K562 (cell line): Measurements from ENCODE around the gene RNF11. TPM values are rescaled to one million over a fixed set of nuclear protein-coding genes. Genes with fewer than 3 reads are reported as not detected.

Source experiments
- ARID1B ChIP-seq: fragments of 450-650 bp; IDR thresholded peaks from 2 replicates; pipeline ENCODE4 v1.6.1; 2016; ENCODE audit warnings: antibody characterized with exemption, mild to moderate bottlenecking, inconsistent platforms
- CBX3 ChIP-seq, 2 experiments: IDR thresholded peaks; 1 replicate in 1 of 2; 2 replicates in 1 of 2; pipeline ENCODE4 v1.6.1; 2012; ENCODE audit warnings: inconsistent platforms in 2 of 2, low read length in 2 of 2, borderline replicate concordance in 1 of 2, control low read depth in 1 of 2
- CREB5 ChIP-seq: fragments of 250-450 bp; sonication (Bioruptor Pico); IDR thresholded peaks from 2 replicates; pipeline ENCODE4 v1.5.0; 2020; ENCODE audit warnings: mild to moderate bottlenecking
- DACH1 ChIP-seq: fragments of 450-650 bp; IDR thresholded peaks from 2 replicates; pipeline ENCODE4 v1.6.1; 2018; ENCODE audit not compliant: partially characterized antibody
- ELF2 ChIP-seq: fragments of 250-450 bp; sonication (Bioruptor Pico); IDR thresholded peaks from 2 replicates; pipeline ENCODE4 v1.5.0; 2021; ENCODE audit warnings: mild to moderate bottlenecking
- ETV6 ChIP-seq, 3 experiments: fragments of 150-350 bp in 1 of 3; sonication (generic) in 1 of 3; formaldehyde crosslinking in 1 of 3; IDR thresholded peaks; 2 replicates each; pipeline versions ENCODE4 v1.6.1 to v1.8.0; 2014 to 2022; ENCODE audit warnings: borderline replicate concordance in 2 of 3, low read depth in 2 of 3, antibody characterized with exemption in 1 of 3, low read length in 1 of 3, mild to moderate bottlenecking in 1 of 3, missing genetic modification reagents in 1 of 3
- HDAC2 ChIP-seq: fragments of 450-650 bp; IDR thresholded peaks from 2 replicates; pipeline ENCODE4 v1.6.1; 2016; ENCODE audit warnings: mild to moderate bottlenecking
- KLF6 ChIP-seq: fragments of 250-450 bp; sonication (Bioruptor Pico); IDR thresholded peaks from 2 replicates; pipeline ENCODE4 v1.4.0; 2020; ENCODE audit warnings: mild to moderate bottlenecking, moderate library complexity, borderline replicate concordance
- MAFF ChIP-seq: IDR thresholded peaks from 2 replicates; pipeline ENCODE4 v1.6.1; 2012; ENCODE audit warnings: low read length, improper control_type of control experiment
- MAFK ChIP-seq: IDR thresholded peaks from 2 replicates; pipeline ENCODE4 v1.6.1; 2011; ENCODE audit warnings: low read length, improper control_type of control experiment
- PPARD ChIP-seq: fragments of 250-450 bp; sonication (Bioruptor Pico); IDR thresholded peaks from 2 replicates; pipeline ENCODE4 v1.8.0; 2022; ENCODE audit warnings: inconsistent platforms, mild to moderate bottlenecking, moderate library complexity
- SMARCE1 ChIP-seq: fragments of 450-650 bp; IDR thresholded peaks from 2 replicates; pipeline ENCODE4 v1.7.1; 2016; ENCODE audit warnings: mild to moderate bottlenecking
- UBTF ChIP-seq, 2 experiments: IDR thresholded peaks; 2 replicates each; pipeline ENCODE4 v1.6.1; 2012; ENCODE audit warnings: improper control_type of control experiment in 2 of 2, low read depth in 2 of 2, low read length in 2 of 2, borderline replicate concordance in 1 of 2
- WHSC1 ChIP-seq: IDR thresholded peaks from one replicate; pipeline ENCODE4 v1.6.1; 2012; ENCODE audit warnings: low read length, control low read depth, inconsistent platforms
- ZBTB1 ChIP-seq: sonication (generic); formaldehyde crosslinking; IDR thresholded peaks from 2 replicates; pipeline ENCODE4 v1.8.1; 2023; ENCODE audit warnings: missing genetic modification reagents, low read depth, mild to moderate bottlenecking, borderline replicate concordance
- ZFP36 ChIP-seq: fragments of 150-350 bp; IDR thresholded peaks from 2 replicates; pipeline ENCODE4 v1.6.1; 2018; ENCODE audit warnings: low read length, low read depth; ENCODE audit not compliant: partially characterized antibody
- ZNF311 ChIP-seq: fragments of 250-450 bp; sonication (Bioruptor Pico); IDR thresholded peaks from 2 replicates; pipeline ENCODE4 v1.4.0; 2020; ENCODE audit warnings: mild to moderate bottlenecking, moderate library complexity
- ZNF354B ChIP-seq: fragments of 250-450 bp; sonication (Bioruptor Pico); IDR thresholded peaks from 2 replicates; pipeline ENCODE4 v1.4.0; 2020
- ZNF778 ChIP-seq: fragments of 450-650 bp; formaldehyde crosslinking; IDR thresholded peaks from 2 replicates; pipeline ENCODE4 v1.4.0; 2020; ENCODE audit warnings: mild to moderate bottlenecking, moderate library complexity
- polyA plus RNA-seq, 8 experiments: library from polyadenylated mRNA; depleted of rRNA in 4 of 8; stranded (reverse) in 5 of 8; unstranded in 3 of 8; fragments of >200 nt; fragmentation: Nextera tagmentation in 2 of 8; fragmentation: Illumina TruSeq in 1 of 8; extraction: Ambion mirVana in 2 of 8; extraction: Trizol in 1 of 8; gene quantifications; 2 replicates each; pipeline versions ENCODE4 v1.2.1 to v1.2.3, GENCODE V29; 2011 to 2014; ENCODE audit warnings: inconsistent platforms in 1 of 8, missing spikeins in 1 of 8
- total RNA-seq, 7 experiments: library from RNA; depleted of rRNA in 6 of 7; stranded (reverse); fragments of >200 nt in 6 of 7; fragmentation: Illumina TruSeq in 2 of 7; extraction: Trizol in 2 of 7; gene quantifications; 2 replicates each; pipeline versions ENCODE4 v1.2.1 to v1.2.3, GENCODE V29; 2011 to 2021; ENCODE audit warnings: low replicate concordance in 1 of 7
- TF ChIP-seq, protein P1 (sequence below): sonication (generic); formaldehyde crosslinking; IDR thresholded peaks from 2 replicates; pipeline ENCODE4 v1.8.0; 2023; ENCODE audit warnings: missing genetic modification reagents, mild to moderate bottlenecking, borderline replicate concordance

The RNF11 gene
- total and polyA plus RNA-seq, 9 of the 15 experiments (the other 6 are each of a cell fraction or from before 2014, with no cell fraction given), result 5.7 to 34.3 (median 23.1) TPM

- TF ChIP-seq, protein P1, sequence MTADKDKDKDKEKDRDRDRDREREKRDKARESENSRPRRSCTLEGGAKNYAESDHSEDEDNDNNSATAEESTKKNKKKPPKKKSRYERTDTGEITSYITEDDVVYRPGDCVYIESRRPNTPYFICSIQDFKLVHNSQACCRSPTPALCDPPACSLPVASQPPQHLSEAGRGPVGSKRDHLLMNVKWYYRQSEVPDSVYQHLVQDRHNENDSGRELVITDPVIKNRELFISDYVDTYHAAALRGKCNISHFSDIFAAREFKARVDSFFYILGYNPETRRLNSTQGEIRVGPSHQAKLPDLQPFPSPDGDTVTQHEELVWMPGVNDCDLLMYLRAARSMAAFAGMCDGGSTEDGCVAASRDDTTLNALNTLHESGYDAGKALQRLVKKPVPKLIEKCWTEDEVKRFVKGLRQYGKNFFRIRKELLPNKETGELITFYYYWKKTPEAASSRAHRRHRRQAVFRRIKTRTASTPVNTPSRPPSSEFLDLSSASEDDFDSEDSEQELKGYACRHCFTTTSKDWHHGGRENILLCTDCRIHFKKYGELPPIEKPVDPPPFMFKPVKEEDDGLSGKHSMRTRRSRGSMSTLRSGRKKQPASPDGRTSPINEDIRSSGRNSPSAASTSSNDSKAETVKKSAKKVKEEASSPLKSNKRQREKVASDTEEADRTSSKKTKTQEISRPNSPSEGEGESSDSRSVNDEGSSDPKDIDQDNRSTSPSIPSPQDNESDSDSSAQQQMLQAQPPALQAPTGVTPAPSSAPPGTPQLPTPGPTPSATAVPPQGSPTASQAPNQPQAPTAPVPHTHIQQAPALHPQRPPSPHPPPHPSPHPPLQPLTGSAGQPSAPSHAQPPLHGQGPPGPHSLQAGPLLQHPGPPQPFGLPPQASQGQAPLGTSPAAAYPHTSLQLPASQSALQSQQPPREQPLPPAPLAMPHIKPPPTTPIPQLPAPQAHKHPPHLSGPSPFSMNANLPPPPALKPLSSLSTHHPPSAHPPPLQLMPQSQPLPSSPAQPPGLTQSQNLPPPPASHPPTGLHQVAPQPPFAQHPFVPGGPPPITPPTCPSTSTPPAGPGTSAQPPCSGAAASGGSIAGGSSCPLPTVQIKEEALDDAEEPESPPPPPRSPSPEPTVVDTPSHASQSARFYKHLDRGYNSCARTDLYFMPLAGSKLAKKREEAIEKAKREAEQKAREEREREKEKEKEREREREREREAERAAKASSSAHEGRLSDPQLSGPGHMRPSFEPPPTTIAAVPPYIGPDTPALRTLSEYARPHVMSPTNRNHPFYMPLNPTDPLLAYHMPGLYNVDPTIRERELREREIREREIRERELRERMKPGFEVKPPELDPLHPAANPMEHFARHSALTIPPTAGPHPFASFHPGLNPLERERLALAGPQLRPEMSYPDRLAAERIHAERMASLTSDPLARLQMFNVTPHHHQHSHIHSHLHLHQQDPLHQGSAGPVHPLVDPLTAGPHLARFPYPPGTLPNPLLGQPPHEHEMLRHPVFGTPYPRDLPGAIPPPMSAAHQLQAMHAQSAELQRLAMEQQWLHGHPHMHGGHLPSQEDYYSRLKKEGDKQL, result no peak
- TF ChIP-seq ELF2 (no peak), CBX3 (IDR thresholded peaks at IDR 0.05; ENCODE audit: borderline replicate concordance in 1 of 2, low read length in 2 of 2) (no peak), HDAC2 (no peak), MAFF (peak; percentile 52; the same call in 1 of the 2 replicates), PPARD (no peak), SMARCE1 (peak; percentile 59), ETV6 (IDR thresholded peaks at IDR 0.05; ENCODE audit: borderline replicate concordance in 1 of 2, low read depth in 2 of 2, low read length in 1 of 2) (no peak), ETV6 (CRISPR knock-in tag; IDR thresholded peaks at IDR 0.05; ENCODE audit: borderline replicate concordance) (no peak), DACH1 (no peak), WHSC1 (no peak), KLF6 (CRISPR knock-in tag) (no peak), ZNF778 (CRISPR knock-in tag) (no peak), ZNF354B (CRISPR knock-in tag) (no peak), ZNF311 (CRISPR knock-in tag) (no peak), ZFP36 (no peak), ZBTB1 (CRISPR knock-in tag) (no peak), ARID1B (peak; percentile 59), CREB5 (CRISPR knock-in tag) (no peak), UBTF (IDR thresholded peaks at IDR 0.05; ENCODE audit: borderline replicate concordance in 1 of 2, low read depth in 2 of 2, low read length in 2 of 2) (0 out of 4 replicates have a peak, but pooled peaks of 1 of the 2 experiments have one; percentile 21), MAFK (peak; percentile 63)
Measured at GRCh38 chr1:51234721-51235425, 1.2 kb upstream of the RNF11 start (continued).
